ENCODE results near the gene ROBO1. TPM values are rescaled to one million over a fixed set of nuclear protein-coding genes. Genes with fewer than 3 reads are reported as not detected.

The ROBO1 gene
- total and polyA plus RNA-seq, 2 of the 13 experiments (the other 11 are each of a cell fraction or from before 2014, with no cell fraction given): 52.2 to 71.0 TPM

- H3K9ac ChIP-seq (ENCODE audit: insufficient read depth, low read depth, low read length): no peak overlapping the region
- BruUV-seq (replicated peaks): no TSS peak
- H2AFZ ChIP-seq (ENCODE audit: low read length): no peak overlapping the region
- ChIA-PET CTCF (ENCODE audit: low intra/inter-chr PET ratio, low total read pairs) (no interaction called here), POLR2A (no interaction called here)
- in situ Hi-C loops (cut with HindIII; ENCODE audit: extremely low pct_ligation_motif_present, low pct_unique_long_range_greater_than_20kb): no loop called here
- H3K79me2 ChIP-seq (ENCODE audit: insufficient read depth, low read length): peaks cover 53% of the 10 kb centered on the region
- H4K20me1 ChIP-seq (ENCODE audit: insufficient read depth, low read length): no peaks in the 10 kb centered on the region
- H3K27ac ChIP-seq (ENCODE audit: extremely low read length, insufficient read depth, low read length): no peak overlapping the region
- no peaks in the 10 kb centered on the region; a peak in 1 of 5 replicates for H3K36me3 ChIP-seq (replicated peaks in 1 of 2; ENCODE audit: control insufficient read depth in 1 of 2, insufficient read depth in 2 of 2, low read length in 2 of 2)
- H3K4me3 ChIP-seq (replicated peaks in 1 of 3; ENCODE audit: insufficient read depth in 1 of 3, low read depth in 2 of 3, low read length in 3 of 3): no peak overlapping the region
- ATAC-seq (no peak), DNase-seq (ENCODE audit: low spot score) (no peak), FAIRE-seq (no peak)
- H3K4me2 ChIP-seq (ENCODE audit: low read depth, low read length): no peak overlapping the region
- no peaks in the 10 kb centered on the region for H3K9me3 ChIP-seq (ENCODE audit: low read length)
- intact Hi-C loops (cut with micrococcal nuclease; ENCODE audit: unreplicated experiment): no loop called here
- H3K27me3 ChIP-seq (ENCODE audit: control insufficient read depth in 1 of 2, insufficient read depth in 2 of 2, low read length in 2 of 2): no peaks in the 10 kb centered on the region
- WGBS (ENCODE audit: low lambda C conversion rate): 96% methylated on average over 4 of the region's 4 CpGs
- H3K4me1 ChIP-seq (ENCODE audit: insufficient read depth, low read length): peaks cover 46% of the 10 kb centered on the region
- TF ChIP-seq HOXA9 (CRISPR knock-in tag; IDR thresholded peaks at IDR 0.05; ENCODE audit: borderline replicate concordance): no peak
- TF ChIP-seq, protein P1, sequence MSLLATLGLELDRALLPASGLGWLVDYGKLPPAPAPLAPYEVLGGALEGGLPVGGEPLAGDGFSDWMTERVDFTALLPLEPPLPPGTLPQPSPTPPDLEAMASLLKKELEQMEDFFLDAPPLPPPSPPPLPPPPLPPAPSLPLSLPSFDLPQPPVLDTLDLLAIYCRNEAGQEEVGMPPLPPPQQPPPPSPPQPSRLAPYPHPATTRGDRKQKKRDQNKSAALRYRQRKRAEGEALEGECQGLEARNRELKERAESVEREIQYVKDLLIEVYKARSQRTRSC (CRISPR knock-in tag; IDR thresholded peaks at IDR 0.05; ENCODE audit: low read depth): no peak
- TF ChIP-seq, protein P2, sequence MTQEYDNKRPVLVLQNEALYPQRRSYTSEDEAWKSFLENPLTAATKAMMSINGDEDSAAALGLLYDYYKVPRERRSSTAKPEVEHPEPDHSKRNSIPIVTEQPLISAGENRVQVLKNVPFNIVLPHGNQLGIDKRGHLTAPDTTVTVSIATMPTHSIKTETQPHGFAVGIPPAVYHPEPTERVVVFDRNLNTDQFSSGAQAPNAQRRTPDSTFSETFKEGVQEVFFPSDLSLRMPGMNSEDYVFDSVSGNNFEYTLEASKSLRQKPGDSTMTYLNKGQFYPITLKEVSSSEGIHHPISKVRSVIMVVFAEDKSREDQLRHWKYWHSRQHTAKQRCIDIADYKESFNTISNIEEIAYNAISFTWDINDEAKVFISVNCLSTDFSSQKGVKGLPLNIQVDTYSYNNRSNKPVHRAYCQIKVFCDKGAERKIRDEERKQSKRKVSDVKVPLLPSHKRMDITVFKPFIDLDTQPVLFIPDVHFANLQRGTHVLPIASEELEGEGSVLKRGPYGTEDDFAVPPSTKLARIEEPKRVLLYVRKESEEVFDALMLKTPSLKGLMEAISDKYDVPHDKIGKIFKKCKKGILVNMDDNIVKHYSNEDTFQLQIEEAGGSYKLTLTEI (CRISPR knock-in tag; conservative IDR thresholded peaks at IDR 0.05): no peak
- no peak for TF ChIP-seq ZNF333 (CRISPR knock-in tag; IDR thresholded peaks at IDR 0.05; ENCODE audit: borderline replicate concordance)
- no peak for TF ChIP-seq HES4 (CRISPR knock-in tag; IDR thresholded peaks at IDR 0.05; ENCODE audit: borderline replicate concordance)
- TF ChIP-seq ZNF224 (CRISPR knock-in tag; IDR thresholded peaks at IDR 0.05): no peak
- no peak for TF ChIP-seq ZNF407 (CRISPR knock-in tag; IDR thresholded peaks at IDR 0.05; ENCODE audit: not compliant biosample characterization)
- no peak for TF ChIP-seq ZNF543 (CRISPR knock-in tag; IDR thresholded peaks at IDR 0.05)
- no peak for TF ChIP-seq LRRFIP1 (CRISPR knock-in tag; conservative IDR thresholded peaks at IDR 0.05)
- TF ChIP-seq HNF4G (IDR thresholded peaks at IDR 0.05; ENCODE audit: borderline replicate concordance, low read depth, low read length): no peak
- TF ChIP-seq HNF4G (CRISPR knock-in tag; IDR thresholded peaks at IDR 0.05; ENCODE audit: borderline replicate concordance, low read depth): no peak
- TF ChIP-seq SSRP1 (CRISPR knock-in tag; IDR thresholded peaks at IDR 0.05): no peak
Measured at GRCh38 chr3:78860567-78860966, 907.2 kb downstream of the ROBO1 start.
